HL-60 (cell line): ENCODE data around the gene ZFYVE27.

ENCODE experiments used
- POLR2AphosphoS5 ChIP-seq: IDR thresholded peaks from 2 replicates; pipeline ENCODE4 v1.6.1; 2012; ENCODE audit warnings: low read depth
- SPI1 ChIP-seq: IDR thresholded peaks from 2 replicates; pipeline ENCODE4 v1.6.1; 2012; ENCODE audit warnings: low read depth, mild to moderate bottlenecking, borderline replicate concordance
- TF ChIP-seq, protein P1 (sequence below): IDR thresholded peaks from one replicate; pipeline ENCODE4 v1.5.1; 2011; ENCODE audit warnings: low read length, control low read depth, inconsistent platforms; ENCODE audit not compliant: insufficient read depth

- TF ChIP-seq SPI1 = no peak
- TF ChIP-seq POLR2AphosphoS5 = no peak
- TF ChIP-seq, protein P1, sequence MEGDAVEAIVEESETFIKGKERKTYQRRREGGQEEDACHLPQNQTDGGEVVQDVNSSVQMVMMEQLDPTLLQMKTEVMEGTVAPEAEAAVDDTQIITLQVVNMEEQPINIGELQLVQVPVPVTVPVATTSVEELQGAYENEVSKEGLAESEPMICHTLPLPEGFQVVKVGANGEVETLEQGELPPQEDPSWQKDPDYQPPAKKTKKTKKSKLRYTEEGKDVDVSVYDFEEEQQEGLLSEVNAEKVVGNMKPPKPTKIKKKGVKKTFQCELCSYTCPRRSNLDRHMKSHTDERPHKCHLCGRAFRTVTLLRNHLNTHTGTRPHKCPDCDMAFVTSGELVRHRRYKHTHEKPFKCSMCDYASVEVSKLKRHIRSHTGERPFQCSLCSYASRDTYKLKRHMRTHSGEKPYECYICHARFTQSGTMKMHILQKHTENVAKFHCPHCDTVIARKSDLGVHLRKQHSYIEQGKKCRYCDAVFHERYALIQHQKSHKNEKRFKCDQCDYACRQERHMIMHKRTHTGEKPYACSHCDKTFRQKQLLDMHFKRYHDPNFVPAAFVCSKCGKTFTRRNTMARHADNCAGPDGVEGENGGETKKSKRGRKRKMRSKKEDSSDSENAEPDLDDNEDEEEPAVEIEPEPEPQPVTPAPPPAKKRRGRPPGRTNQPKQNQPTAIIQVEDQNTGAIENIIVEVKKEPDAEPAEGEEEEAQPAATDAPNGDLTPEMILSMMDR = no peak
These were observed 10.2 kb upstream of the ZFYVE27 start for GRCh38 chr10:97726636-97727178.
